T-helper 2 cell treated with Interferon-gamma antibody and Interleukin-4, amounts not matched to agents 100 ng/mL and 5 ng/mL, for 36 hours (primary cell): ENCODE data around the gene ABCA1. TPM values are rescaled to one million over a fixed set of nuclear protein-coding genes. Genes with fewer than 3 reads are reported as not detected.
"Not testable (repeated sequence)": the region's sequence is repeated elsewhere in the genome, so short reads cannot be mapped to it uniquely, and the experiment has no call there.

Experiments used
- intact Hi-C: fragments of 100-400 bp; cut with micrococcal nuclease; formaldehyde crosslinking; loops from one replicate; pipeline ENCODE4 v1.15.1; 2023
- total RNA-seq: library from RNA; stranded (reverse); gene quantifications from 2 replicates; pipeline ENCODE4 v1.2.3, GENCODE V29; 2022

Gene ABCA1, protein sequence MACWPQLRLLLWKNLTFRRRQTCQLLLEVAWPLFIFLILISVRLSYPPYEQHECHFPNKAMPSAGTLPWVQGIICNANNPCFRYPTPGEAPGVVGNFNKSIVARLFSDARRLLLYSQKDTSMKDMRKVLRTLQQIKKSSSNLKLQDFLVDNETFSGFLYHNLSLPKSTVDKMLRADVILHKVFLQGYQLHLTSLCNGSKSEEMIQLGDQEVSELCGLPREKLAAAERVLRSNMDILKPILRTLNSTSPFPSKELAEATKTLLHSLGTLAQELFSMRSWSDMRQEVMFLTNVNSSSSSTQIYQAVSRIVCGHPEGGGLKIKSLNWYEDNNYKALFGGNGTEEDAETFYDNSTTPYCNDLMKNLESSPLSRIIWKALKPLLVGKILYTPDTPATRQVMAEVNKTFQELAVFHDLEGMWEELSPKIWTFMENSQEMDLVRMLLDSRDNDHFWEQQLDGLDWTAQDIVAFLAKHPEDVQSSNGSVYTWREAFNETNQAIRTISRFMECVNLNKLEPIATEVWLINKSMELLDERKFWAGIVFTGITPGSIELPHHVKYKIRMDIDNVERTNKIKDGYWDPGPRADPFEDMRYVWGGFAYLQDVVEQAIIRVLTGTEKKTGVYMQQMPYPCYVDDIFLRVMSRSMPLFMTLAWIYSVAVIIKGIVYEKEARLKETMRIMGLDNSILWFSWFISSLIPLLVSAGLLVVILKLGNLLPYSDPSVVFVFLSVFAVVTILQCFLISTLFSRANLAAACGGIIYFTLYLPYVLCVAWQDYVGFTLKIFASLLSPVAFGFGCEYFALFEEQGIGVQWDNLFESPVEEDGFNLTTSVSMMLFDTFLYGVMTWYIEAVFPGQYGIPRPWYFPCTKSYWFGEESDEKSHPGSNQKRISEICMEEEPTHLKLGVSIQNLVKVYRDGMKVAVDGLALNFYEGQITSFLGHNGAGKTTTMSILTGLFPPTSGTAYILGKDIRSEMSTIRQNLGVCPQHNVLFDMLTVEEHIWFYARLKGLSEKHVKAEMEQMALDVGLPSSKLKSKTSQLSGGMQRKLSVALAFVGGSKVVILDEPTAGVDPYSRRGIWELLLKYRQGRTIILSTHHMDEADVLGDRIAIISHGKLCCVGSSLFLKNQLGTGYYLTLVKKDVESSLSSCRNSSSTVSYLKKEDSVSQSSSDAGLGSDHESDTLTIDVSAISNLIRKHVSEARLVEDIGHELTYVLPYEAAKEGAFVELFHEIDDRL (N-terminal part only)
- total RNA-seq, result 0.05 and 0.14 TPM in 2 replicates

DNA sequence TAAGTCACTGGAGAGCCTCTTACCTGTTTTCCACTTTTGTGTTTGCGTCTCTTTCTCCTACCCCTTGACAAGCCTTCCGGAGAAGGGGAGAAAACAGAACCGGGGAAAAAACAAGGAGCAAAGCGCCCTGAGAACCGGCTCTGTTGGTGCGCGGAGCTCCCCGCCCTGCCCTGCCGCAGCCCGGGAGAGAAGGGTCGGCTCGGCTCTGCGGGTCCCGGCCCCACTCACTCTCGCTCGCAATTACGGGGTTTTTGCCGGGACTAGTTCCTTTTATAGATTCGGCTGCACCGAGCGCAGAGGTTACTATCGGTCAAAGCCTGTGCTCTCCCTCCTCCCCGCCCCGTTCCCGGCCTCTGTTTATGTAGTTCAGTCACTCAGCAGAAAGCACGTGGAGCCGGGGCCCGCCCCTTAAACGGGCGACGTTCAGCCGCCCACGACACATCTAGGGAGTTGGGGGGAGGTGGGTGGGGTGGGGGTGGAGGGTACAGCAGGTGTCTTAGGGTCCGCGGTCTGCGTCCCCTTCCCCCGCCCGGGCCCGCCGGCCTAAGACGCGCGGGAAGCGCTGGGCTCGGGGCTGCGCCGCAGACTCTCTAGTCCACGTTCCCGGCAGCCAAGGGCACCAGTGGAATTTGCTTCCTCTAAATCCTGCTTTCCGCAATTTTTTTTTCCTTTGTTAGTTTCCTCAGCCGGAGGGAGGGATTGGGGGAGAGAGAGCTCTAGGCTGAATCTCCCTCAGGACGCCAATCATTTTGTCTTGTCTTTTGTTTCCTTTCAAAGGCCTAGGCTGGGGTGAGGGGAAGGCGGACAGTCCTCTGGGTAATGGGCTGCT lies at the start of gene ABCA1:
Gene ABCA1 (minus strand): TSS at position 244 of the 829 bp plus-strand sequence. CDS start 24,476 bp downstream, outside the sequence.
- intact Hi-C loops, result loop anchor here (1.0 to 5.0 kb wide), 8 partner anchors 33 to 477 kb away; partner anchors contain the start of gene SLC44A1

DNA sequence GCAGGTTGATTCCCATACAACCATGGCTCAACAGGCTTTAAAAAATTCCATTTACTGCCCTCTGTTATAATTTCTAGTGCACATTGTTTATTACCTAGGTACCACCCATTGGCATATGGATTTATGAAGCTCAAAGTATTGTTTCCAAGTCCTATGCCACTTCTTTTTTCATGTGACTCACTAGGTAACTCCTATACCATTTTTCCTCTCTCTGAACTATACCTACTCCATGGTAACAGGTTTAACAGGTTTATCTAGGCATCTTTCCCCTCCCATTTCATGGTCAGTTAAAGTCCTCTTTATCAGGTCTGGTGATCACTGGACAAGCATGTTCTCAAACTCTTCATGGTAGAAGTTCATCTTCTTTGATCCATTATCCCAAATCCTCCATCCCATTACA lies 49.6 kb upstream of the ABCA1 start:
- intact Hi-C loops, result no loop called here

- intact Hi-C loops, result no loop called here
These were observed 49.2 kb upstream of the ABCA1 start for GRCh38 chr9:104977168-104977567.

DNA sequence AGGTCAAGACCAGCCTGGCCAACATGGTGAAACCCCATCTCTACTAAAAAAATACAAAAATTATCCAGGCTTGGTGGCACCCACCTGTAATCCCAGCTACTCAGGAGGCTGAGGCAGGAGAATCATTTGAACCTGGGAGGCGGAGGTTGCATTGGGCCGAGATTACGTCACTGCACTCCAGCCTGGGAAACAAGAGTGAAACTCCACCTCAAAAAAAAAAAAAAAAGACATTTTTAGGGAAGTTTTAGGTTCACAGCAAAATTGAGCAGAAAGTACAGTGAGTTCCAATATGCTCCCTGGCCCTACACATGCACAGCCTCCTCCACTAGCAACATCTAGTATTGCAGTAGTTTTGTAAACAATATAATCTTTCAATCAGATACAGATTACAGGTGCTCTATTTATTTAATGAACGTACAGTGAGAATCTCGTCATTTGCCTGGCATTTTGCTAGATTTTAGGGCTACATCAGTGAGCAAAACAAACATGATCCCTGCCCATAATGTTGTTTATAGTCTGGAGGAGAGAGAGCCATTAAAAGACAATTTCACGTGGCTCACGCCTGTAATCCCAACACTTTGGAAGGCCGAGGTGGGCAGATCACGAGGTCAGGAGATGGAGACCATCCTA lies 48.1 kb upstream of the ABCA1 start:
- intact Hi-C loops, result not testable (repeated sequence)

- intact Hi-C loops, result no loop called here
These were observed 46.4 kb upstream of the ABCA1 start for GRCh38 chr9:104974053-104974962.

- intact Hi-C loops, result no loop called here
These were observed 44.4 kb upstream of the ABCA1 start for GRCh38 chr9:104972242-104972866.

DNA sequence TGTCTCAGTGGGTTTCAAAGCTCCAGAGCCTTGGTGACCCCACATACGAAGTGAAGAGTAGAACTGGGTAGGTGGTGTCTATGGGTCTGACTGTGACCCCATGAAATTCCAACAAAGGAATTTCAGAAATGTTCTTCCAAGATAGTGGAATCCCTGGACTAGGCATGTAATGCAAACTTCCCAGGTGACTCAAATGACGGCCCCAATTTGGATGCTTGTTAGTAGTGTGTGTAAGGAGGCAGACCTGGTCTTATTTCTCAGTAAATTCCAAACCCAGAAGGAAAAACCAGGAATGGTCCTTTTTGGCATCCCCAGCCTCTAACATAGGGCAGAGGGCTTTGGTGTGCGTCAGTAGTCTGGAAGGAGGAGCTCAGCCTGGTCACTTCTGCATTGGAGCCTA lies 43.6 kb upstream of the ABCA1 start:
- intact Hi-C loops, result no loop called here

DNA sequence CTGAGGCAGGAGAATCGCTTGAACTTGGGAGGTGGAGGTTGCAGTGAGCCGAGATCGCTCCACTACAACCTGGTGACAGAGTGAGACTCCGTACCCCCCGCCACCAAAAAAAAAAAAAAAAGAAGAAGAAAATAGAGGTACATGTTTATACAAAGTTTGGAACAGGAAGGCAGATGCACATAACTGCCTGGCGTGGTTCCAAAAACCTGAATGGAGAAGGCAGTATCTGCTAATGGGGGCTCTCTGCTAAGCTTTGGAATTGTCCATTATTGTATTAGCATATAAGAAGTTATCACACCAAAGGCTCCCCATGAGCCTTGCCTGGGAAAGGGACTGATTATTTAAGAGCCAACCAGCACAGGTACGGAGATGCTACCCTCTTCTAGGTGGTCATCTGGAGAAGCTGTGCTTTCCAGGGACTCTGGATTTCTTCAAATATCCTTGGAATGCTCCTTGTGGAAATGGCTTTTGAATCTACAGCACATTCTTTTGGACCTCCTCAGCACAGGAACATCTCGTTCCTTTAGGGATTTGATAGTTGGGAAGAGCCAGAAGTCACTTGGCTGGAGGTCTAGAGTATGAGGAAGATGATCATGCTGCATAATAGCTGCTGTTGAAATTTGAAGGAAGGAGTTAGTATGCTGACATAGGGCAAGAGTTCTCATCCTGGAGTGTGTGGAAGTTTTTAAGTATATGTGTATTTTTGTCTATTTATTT lies 42.5 kb upstream of the ABCA1 start:
- intact Hi-C loops, result no loop called here

DNA sequence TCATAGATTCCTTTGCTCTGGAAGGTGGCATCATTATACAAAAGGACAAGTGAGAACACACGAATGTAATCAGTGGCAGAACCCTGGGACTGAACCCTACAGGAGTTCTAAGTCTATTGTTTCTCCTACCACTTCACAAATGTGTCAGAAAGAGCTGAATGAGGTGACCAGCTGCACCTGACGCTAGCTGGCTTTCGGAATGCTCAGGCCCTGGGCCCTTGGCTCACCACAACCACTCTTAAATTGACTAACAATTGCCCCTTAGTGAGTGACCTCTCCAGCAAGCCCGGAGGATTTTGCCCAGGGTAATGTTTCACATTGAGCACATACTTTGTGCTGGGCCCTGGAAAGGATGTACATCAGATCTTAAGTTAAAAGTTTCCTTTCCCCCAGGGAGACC lies 41.2 kb upstream of the ABCA1 start:
- intact Hi-C loops, result loop anchor here (2.0 to 5.0 kb wide), 2 partner anchors 222 to 874 kb away; partner anchors contain the start of genes NIPSNAP3A and SMC2

DNA sequence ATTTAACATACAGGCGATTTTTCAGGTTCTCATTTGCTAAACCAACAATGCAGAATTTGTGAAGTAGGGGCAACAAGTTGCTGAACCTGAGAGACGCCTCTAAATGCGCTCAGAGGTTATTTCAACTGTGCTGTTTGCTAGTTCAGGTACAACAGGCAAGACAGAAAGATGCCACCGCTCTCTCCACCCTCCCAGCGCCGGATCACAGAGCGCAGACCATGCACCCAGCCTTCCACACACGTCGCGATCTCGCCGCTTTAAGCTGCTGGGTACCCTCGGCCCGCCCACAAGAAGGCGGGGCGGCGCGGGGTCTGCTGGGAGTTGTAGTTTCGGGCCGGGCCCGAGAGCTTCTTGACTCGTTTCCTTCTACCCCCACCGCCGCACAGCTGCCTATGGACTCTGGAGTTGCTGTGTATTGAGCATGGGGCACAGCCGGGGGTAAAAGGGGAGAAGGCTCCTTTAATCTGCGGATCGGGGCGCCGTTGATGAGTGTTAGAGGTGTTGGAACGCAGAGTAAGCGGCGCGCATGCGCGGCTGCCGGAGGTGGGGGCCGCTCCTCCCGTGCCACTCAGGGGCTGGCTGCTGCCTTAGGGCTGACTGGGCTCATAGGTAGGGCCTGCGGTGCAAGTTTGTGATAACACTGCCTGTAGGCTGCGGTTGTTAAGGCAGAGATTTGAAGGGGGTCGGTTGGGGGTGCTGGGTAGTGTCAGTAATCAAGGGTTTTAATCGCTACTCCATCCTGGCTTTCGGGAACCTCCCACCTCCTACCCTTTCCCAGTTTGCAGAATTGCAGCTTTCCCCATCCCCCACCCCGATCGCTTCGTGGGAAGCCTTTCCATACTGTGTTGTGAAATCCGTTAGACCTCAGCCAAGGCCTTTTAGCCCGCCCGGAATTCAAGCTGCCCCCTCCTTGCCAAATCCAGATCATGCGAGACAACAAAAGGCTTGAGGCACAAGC lies 40.3 kb upstream of the ABCA1 start:
- intact Hi-C loops, result loop anchor here (1.0 to 5.0 kb wide), 5 partner anchors 23 to 874 kb away; partner anchors contain the start of genes ABCA1, NIPSNAP3A, SLC44A1 and SMC2

DNA sequence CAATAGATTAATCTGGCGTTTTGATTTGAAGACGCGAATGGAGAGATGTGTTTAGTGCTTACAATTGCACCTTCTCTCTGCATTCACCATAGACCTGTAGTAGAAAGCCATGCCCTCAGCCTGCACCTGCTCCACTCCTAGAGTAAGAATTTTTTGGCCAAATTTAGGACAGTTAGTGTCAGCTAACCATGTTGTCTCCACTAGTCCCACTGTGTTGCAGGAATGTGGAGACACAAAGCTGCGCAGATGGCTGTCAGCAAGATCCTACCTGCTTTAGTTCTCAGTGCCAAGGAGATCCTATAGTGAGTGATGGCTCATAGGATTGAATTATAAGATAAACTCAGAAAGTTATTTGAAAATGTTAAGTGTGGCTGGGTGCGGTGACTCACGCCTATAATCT lies 35.1 kb upstream of the ABCA1 start:
- intact Hi-C loops, result no loop called here

GRCh38 chr9:104961701-104962359 lies 33.9 kb upstream of the ABCA1 start:
- intact Hi-C loops, result loop anchor here (2.0 kb wide), 1 partner anchor 33 kb away; the partner anchor contains the start of gene ABCA1

DNA sequence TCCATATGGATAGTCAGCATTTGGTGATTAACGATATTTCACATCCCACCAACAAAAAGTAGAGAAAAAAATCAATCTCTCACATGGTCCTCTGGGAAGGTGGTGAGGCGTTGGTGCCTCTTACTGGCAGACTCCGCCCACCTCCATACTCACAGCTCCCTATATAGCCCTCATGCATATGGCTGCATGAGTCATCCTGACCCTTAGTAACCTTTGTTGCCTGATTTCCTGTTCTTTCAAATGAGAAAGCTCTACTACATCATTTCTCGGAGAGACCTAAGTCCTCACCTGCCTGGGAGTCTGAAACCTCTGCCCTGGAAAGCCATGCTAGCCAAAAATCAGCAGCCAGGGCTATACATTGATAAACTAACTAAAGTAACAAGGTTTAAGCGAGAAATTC lies 33.3 kb upstream of the ABCA1 start:
- intact Hi-C loops, result loop anchor here (2.0 kb wide), 1 partner anchor 32 kb away; the partner anchor contains the start of gene ABCA1

GRCh38 chr9:104960662-104961061 lies 32.7 kb upstream of the ABCA1 start:
- intact Hi-C loops, result loop anchor here (2.0 kb wide), 1 partner anchor 32 kb away; the partner anchor contains the start of gene ABCA1

DNA sequence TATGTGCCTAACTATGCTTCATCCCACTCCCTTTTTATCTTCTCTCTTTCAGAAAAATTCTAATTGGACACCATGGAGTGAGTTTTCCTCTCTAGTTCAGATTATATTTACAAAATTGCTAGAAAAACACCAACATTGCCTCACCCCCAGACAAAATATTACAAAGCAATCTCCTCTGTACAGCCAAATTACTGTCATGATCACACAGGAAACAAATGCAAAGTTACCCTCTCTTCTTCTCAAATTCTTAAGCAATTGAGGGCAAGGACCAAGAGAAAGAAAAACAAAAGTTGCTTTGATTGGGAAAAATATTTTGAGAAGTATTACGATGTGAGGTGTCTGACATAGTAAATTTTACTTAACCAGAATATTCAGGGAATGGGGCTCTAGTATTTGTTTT lies 30.8 kb upstream of the ABCA1 start:
- intact Hi-C loops, result loop anchor here (5.0 kb wide), 1 partner anchor 34 kb away; no protein-coding TSS in a partner anchor

- intact Hi-C loops, result loop anchor here (5.0 kb wide), 1 partner anchor 34 kb away; no protein-coding TSS in a partner anchor
These were observed 30.1 kb upstream of the ABCA1 start for GRCh38 chr9:104958006-104958405.
